Bronchial epithelial cell (primary cell): Measurements from ENCODE around the gene SLC26A11. TPM values are rescaled to one million over a fixed set of nuclear protein-coding genes. Genes with fewer than 3 reads are reported as not detected.

Source experiments
- DNase-seq: peaks from one replicate; pipeline ENCODE4 v3.0.0-alpha.2; 2010; ENCODE audit warnings: low read depth
- FAIRE-seq: peaks from 2 replicates; lab custom pipeline; 2011; peaks lifted over from hg19 to GRCh38; lab: Jason Lieb, UNC
- H3K27me3 ChIP-seq: 2 replicates; pipeline ENCODE4 v1.5.1; 2011; ENCODE audit warnings: low read length; ENCODE audit not compliant: control insufficient read depth, insufficient read depth
- H3K36me3 ChIP-seq: 2 replicates; pipeline ENCODE4 v1.5.1; 2011; ENCODE audit warnings: low read length; ENCODE audit not compliant: control insufficient read depth, insufficient read depth
- H3K4me3 ChIP-seq: 2 replicates; pipeline ENCODE4 v1.5.1; 2011; ENCODE audit warnings: mild to moderate bottlenecking, low read depth, low read length, control low read depth
- total RNA-seq: library from RNA; depleted of rRNA; stranded (reverse); fragments of >200 nt; gene quantifications from 2 replicates; pipeline ENCODE4 v1.2.1, GENCODE V29; 2014
- TF ChIP-seq, protein P1 (sequence below): IDR thresholded peaks from 2 replicates; pipeline ENCODE4 v1.5.1; 2011; ENCODE audit warnings: mild to moderate bottlenecking, moderate library complexity, low read length, control low read depth, inconsistent platforms; ENCODE audit not compliant: insufficient read depth, severe bottlenecking

The SLC26A11 gene
- total RNA-seq, 1 donor from 2014 or later, result 1.3 TPM

DNA sequence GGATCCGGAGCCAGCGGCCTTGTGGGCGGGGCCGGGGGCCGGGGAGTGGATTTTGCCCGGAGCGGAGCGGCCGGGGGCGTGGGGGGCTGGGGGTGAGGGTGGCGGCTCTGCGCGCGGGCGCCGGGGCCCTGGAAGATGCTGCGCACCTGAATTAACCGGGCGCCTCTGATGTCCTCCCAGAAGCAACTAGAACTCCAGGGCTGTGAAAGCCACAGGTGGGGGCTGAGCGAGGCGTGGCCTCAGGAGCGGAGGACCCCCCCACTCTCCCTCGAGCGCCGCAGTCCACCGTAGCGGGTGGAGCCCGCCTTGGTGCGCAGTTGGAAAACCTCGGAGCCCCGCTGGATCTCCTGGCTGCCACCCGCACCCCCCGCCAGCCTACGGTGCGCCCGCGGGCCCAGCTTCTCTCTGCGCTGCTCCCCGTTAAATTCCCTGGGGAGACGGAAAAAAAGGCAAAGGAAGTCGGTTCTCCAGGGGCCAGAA, 549 bp downstream of the SLC26A11 start:
- TF ChIP-seq, protein P1, sequence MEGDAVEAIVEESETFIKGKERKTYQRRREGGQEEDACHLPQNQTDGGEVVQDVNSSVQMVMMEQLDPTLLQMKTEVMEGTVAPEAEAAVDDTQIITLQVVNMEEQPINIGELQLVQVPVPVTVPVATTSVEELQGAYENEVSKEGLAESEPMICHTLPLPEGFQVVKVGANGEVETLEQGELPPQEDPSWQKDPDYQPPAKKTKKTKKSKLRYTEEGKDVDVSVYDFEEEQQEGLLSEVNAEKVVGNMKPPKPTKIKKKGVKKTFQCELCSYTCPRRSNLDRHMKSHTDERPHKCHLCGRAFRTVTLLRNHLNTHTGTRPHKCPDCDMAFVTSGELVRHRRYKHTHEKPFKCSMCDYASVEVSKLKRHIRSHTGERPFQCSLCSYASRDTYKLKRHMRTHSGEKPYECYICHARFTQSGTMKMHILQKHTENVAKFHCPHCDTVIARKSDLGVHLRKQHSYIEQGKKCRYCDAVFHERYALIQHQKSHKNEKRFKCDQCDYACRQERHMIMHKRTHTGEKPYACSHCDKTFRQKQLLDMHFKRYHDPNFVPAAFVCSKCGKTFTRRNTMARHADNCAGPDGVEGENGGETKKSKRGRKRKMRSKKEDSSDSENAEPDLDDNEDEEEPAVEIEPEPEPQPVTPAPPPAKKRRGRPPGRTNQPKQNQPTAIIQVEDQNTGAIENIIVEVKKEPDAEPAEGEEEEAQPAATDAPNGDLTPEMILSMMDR, result no peak
- FAIRE-seq (no peak), DNase-seq (no peak)
- Histone ChIP-seq H3K36me3 (no peaks in the 10 kb centered on the region), H3K4me3 (peak overlapping the region; percentile 76), H3K27me3 (peaks cover 3% of the 10 kb centered on the region)

DNA sequence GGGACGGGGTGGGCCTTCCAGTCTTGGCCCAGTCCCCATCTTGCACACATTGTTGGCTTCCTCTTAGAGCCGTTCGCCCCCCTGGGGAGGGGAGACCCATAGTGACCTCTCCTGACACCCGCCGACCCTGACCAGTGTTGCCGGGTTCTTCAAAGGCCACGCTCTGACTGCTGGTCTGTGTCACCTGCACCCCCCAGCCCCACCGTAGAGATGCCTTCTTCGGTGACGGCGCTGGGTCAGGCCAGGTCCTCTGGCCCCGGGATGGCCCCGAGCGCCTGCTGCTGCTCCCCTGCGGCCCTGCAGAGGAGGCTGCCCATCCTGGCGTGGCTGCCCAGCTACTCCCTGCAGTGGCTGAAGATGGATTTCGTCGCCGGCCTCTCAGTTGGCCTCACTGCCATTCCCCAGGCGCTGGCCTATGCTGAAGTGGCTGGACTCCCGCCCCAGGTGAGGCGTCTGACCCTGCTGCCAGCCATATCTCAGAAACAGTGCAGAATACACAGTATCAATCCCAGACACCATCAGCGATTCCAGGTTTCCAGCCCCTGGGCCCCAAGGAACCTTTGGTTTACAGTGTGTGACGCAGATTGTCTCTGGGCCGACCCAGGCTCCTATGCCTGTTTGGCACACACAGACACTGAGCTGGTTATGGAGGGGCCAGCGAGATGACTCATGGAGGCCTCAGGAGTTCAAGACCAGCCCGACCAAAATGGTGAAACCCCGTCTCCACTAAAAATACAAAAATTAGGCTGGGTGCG, 1.3 kb downstream of the SLC26A11 start:
- TF ChIP-seq, protein P1, result no peak
- FAIRE-seq (no peak), DNase-seq (no peak)
- Histone ChIP-seq H3K36me3 (no peaks in the 10 kb centered on the region), H3K27me3 (peaks cover 3% of the 10 kb centered on the region), H3K4me3 (no peak overlapping the region)

DNA sequence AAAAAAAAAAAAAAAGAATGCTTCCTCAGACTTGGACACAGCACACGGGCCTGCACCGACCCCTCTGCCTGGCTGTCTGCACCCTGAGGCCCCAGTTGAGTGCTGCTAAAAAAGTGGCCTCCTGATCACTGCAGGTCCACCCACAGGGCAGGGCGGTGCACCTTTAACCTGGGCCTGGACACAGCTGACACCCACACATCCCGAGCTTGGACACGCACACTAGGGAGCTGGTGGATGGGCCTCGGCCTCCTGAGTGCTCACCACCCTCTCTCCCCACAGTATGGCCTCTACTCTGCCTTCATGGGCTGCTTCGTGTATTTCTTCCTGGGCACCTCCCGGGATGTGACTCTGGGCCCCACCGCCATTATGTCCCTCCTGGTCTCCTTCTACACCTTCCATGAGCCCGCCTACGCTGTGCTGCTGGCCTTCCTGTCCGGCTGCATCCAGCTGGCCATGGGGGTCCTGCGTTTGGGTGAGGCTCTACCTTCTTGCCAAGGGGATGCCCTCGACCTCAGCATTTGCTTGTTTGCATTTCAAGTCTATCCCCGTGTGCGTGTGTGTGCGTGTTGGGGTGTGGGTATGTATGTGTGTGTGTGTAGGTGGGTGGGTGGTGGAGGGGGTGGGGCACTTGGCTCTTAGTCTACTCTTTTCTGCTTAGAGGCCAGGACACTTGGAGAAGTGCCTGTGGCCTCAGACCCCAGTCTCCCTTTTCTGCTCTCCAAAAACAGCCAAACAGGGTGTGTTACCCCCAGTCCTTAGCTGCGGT, 2.3 kb downstream of the SLC26A11 start:
- DNase-seq (no peak), FAIRE-seq (no peak)
- Histone ChIP-seq H3K4me3 (no peak overlapping the region), H3K27me3 (peaks cover 3% of the 10 kb centered on the region), H3K36me3 (no peaks in the 10 kb centered on the region)
- TF ChIP-seq, protein P1, result no peak

DNA sequence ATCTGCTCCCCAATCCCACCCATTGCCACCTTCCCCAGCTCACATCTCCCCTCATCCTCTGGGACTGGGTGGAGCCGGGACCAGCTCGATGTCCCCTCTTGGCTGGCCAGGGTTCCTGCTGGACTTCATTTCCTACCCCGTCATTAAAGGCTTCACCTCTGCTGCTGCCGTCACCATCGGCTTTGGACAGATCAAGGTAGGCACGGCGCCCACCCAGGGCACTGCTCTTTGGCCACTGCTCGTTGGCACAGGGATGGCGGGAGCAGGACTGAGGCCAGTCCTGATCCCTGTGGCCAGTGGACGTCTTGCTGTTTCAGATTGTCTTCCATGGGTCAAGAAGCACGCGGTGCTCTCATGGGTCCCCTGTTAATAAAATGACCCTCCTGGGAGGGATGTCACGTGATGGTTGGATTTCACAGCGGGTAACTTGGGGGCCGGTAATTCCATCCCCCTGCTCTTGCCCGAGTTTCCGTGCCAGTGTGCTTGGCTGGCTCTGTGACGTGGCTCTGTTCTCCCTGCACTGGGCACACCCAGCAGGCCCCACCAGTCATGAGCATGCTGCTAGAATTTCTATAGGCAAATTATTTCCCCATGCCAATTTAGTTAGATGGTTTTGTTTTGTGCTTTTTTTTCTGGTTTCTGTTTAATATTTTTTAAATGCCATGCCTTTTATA, 3.1 kb downstream of the SLC26A11 start:
- no peak for FAIRE-seq
- H3K36me3 ChIP-seq, result no peaks in the 10 kb centered on the region
- H3K4me3 ChIP-seq, result no peak overlapping the region
- no peak for DNase-seq
- peaks cover 3% of the 10 kb centered on the region for H3K27me3 ChIP-seq
- TF ChIP-seq, protein P1, result no peak

DNA sequence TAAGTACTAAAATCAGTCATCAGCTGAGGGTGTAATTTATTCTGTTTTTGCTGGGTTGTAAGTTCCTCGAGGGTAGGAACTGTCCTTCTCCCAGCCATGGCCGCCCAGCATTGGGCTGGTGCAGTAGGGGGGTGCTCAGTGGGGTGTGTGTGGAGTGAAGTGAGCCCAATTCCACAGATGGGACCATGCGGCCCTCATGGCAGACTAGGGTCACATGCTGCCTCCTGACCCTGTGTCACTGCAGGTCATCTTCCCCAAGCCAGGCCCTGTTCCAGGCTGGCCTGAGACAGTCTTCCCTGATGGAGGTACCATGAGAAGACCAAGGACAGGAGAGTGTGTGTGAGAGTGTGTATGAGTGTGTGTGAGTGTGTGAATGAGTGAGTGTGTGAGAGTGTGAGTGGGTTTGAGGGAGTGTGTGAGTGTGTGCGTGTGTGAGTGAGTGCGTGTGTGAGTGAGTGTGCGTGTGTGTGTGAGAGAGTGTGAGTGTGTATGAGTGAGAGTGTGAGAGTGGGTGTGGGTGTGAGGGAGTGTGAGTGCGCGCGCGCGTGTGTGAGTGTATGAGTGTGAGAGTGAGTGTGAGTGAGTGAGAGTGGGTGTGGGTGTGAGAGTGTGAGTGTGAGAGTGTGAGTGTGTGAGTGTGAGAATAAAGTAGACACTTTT, 3.7 kb downstream of the SLC26A11 start:
- H3K27me3 ChIP-seq, result peaks cover 3% of the 10 kb centered on the region
- no peaks in the 10 kb centered on the region for H3K36me3 ChIP-seq
- peak; percentile 28 for FAIRE-seq
- TF ChIP-seq, protein P1, result no peak
- H3K4me3 ChIP-seq, result no peak overlapping the region
- no peak for DNase-seq
